CD4-positive, alpha-beta T cell treated with Interleukin-12 subunit alpha and Interleukin-12 subunit beta, for 1 hour (primary cell): ENCODE data around the gene TSC1.

Experiments used
- DNase-seq: peaks from one replicate; pipeline ENCODE4 v3.0.0-alpha.2; 2020

Gene TSC1

DNA sequence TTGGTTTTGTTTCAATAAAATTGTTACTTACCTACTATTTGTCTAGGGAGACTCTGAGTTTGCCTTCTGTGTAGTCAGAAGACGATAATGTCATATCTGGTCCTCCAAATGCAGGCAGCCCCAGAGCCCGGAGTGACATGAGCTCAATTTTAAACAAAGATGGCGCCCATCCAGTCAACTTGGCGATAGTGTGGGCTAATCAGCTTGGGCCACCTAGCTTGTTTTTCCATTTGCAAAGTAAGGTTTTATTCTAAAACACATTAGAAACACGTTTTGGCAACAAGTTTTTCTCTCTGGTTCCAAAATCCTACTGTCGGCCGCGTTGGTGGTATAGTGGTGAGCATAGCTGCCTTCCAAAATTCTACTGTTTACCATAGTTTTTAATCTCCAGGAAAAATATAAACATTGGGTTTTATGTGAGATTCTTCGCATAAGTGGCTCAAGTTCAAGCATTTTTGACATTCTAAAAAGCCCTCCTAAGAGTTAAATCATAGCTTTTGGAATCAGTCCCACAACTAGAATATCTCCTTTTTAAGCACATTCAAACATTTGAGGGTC lies 13.2 kb downstream of the TSC1 start:
- DNase-seq, result no peak

DNA sequence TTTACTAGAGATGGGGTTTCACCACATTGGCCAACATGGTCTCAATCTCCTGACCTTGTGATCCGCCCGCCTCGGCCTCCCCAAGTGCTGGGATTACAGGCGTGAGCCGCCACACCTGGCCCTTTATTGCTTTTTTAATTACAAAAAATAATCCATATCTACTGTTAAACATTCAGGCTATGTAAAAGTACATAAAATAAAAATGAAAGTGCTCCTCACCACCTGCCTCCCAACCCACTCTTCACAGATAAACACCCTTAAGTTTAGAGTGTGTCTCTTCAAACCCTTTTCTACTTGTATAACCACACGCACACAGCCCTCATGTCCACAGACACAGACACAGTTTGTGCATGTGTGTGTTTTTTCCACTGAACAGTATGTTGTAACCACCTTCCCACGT lies 16.7 kb downstream of the TSC1 start:
- no peak for DNase-seq

DNA sequence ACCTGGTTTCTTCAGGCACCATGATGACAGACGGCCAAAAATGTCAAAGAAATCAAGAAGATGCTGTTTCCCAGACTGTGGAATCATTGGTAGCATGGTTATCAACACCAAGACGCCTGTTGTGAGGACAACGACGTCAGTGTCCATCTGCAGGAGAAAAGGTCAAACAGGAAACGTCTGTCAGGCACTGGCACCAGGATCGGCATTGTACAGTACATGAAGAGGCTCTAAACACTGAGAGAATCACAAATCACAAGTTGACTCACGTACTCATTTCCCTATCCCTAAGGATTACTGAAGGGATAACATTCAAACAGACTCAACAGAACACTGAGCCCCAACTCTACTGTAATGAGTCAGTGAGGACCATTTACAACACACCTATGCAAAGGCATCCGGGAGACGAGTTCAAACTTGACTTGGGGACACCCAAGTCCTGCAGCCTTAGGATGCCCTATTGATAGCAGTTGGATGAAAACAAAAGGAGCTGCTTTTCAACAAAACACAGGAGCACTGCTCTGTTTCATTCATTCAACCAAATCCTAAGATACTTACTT lies 21.0 kb downstream of the TSC1 start:
- DNase-seq, result no peak

DNA sequence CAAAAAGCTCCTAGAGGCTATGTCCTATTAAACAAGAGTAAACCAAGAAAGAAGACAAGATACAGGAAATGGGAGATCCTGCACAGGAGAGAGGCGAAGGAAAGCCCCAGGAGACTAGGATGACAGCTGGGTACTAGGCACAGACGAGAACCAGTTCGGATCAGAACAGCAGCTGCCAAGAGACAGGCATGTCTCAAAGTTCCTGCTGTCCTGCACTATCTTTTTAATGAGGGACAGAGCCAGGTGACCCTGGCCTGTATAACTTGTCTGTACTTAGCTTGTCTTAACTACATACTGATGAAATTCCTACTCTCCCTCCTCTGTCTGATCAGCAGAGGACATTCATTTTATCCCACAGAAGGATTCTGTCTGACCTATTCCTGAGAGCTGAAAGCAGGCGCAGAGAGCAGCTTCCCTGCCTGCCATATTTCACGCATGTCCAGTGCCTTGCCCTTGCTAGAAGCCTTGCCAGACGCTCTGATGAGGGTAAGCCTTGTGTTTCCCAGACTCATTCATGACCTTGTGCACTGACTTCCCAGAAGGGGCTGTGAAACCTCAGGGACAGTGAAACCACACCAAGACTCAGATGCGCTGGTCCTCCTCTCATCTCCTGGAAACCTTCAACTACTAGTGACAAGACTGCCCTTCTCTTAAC lies 24.7 kb downstream of the TSC1 start:
- no peak for DNase-seq

DNA sequence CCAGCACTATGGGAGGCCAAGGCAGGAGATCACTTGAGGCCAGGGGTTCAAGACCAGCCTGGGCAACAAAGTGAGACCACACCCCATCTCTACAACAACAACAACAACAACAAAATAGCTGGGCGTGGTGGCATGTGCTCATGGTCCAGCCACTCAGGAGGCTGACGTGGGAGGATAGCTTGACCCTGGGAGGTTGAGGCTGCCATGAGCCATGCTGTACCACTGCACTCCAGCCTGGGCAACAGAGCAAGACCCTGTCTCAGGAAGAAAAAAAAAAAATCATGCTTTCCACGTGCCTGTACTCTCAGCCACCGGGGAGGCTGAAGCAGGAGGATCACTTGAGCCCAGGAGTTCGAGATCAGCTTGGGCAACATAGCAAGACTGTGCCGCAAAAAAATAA lies 29.5 kb downstream of the TSC1 start:
- DNase-seq, result no peak

DNA sequence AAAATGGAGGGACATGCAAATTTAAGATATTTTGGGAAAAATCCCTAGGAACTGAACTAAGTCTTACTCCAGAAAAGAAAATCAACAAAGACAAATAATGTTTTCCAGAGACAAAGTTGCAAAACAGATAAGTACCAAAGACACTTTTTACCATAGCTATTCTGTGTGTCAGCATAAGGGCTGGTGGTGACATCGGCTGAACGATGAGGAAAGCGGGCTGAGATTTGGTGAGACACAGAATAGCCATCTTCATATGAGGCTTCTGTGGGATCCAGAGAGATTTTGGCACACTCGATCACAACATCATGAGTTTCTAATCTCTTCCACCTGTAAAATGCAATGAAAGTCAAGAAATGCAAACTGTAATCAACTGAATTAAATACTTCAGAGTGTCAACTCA lies 32.3 kb downstream of the TSC1 start:
- no peak for DNase-seq

DNA sequence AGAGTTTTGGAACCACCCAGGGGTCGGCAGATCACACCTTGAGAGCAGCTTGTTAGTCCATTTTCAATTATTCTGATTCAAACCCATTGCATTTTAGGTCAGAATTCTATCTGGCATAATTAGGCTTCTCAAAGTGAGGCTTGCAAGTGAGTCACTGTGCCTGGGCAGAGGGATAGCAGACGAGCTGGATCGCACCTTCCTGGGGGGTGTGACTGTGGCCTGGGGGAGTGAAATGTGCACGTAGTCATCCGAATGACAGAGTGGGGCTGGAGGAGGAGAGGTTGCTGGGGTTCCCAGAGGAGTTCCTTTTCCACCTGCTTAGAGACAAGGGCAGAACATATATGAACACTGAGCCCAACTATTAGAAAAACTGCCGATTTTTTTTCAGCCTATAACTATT lies 34.0 kb downstream of the TSC1 start:
- no peak for DNase-seq

DNA sequence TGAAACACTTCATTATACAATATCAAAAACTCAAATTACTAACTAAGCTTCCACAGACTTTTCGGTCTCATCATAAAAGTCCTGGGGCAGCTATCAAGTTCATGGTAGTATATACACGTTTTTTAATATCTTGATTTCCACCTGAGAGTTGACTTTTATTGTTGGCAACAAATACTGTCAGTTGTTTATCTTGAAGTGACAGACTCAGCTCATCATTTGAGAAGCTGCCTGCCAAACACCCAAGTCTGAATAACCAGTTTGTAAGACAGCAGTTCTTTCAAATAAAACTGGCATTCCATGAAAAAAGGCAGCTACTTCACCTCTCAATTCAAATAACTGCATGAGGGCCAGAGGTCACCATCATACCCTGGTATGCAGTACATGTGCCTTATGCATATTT lies 35.1 kb downstream of the TSC1 start:
- no peak for DNase-seq

DNA sequence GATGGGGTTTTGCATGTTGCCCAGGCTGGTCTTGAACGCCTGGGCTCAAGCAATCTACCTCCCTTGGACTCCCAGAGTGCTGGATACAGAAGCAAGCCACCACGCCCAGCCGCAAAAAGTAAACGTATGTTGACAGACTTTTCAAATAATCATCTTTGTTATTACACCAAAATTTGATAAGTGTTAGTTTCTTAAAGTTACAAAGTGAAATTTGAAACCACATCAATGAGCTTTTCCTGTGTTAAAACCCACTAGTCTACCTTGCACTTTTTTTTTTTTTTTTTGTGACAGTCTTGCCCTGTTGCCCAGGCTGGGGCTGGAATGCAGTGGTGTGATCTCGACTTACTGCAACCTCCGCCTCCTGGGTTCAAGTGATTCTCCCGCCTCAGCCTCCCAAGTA lies 35.8 kb downstream of the TSC1 start:
- DNase-seq, result peak; percentile 52

DNA sequence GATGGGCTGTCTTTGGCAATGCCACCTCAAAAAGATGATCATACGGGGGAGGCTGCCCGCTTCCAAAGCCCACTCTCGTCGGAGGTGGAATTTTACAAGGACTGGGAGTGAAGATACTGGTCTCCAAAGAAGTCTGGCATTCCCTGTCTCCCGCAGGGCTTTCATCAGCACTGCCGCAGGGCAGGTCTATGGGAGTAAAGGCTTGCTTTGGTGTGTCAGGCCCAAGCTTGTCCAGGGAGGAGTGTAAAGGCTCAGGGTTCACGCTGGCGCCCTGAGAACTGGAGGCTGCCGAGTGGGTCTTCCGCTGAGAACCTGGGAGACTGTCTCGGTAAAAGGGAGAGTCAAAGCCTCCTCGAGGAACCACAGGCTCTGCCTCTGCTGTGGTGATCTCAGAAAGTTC lies 38.7 kb downstream of the TSC1 start:
- no peak for DNase-seq

DNA sequence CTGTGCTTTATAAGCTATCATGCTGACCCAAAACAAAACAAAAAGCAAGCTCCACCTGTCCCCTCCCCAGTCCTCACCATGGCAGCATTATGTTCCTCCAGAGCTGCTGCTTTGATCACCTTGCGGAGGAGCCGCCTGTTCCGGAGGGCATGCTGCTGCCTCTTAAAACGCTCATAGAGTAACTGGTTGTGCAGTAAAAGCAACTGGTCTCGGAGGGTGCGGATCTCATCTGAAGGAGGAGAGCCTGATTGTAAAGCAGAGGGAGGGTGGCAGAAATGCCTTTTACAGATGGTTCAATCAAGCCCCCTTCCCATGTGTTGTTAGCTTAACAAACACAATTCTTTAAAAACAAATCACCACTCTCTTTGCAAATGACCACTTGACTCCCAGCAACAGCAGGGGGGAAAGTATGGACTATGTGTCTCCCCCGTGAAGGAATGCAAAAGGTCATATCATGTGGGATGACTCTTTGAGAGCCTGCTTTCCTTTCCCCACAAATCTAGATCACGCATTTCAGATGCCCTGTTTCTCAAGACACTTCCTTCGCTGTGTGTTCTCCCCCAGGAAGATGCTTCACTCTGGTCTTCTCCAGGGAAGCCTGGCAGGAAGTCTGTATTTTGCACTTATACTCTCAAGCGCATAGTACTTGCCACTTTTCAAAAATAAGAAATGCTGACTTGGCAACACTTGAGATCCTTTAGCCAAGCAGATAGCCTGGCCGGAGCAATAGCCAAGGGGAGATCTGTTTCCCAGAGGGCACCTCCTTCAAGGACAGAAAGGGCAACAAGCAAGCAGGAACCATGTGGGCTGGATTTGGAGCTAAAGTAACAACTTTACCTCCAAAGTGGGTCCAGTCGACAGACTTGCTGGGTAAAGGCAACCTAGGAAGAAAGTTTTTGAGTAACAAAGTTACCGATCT lies 40.6 kb downstream of the TSC1 start:
- no peak for DNase-seq

DNA sequence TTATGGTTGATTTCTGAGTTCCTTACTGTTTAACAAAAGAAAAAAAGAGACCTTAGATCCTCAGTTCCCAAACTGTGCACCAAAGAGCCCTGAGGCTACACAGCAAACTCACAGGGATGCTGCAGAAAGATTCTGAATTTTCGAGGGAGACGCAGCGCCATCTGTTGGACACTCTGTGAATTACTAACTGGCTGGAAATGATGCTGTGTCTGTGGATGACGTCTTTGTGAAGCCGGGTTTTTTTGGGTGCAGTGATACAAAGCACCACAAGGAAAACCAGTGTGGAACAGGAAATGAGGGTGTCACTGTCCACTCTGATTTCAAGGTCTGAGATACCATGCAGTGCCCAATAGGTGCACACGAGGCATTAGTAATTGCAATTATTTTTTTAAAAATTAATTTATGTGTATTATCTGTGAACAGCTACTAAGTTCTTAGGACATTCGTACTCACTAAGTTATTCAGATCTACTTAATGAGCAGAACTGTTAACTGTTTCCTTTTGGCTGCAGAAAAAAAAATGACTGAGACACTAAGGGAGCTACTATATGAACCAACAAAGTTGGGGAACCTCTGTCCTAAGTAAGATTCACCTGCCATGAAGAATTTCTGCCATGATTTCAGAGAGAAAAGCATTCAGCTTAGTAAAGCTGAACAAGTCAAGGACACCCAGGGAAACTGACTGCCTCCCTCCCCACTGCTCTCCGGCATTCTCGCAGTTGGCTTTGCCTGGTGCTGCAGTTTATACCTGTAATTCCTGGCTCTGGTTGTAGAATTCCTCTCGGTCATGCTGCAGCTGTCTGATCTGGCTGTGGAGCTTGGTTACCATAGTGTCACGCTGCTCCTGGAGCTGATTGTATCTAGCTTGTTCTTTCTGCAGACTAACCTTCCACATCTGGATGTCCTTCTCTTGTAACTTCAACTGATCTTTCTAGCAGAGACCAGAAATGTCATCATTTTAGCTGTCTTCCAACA lies 42.3 kb downstream of the TSC1 start:
- peak; percentile 84 for DNase-seq

DNA sequence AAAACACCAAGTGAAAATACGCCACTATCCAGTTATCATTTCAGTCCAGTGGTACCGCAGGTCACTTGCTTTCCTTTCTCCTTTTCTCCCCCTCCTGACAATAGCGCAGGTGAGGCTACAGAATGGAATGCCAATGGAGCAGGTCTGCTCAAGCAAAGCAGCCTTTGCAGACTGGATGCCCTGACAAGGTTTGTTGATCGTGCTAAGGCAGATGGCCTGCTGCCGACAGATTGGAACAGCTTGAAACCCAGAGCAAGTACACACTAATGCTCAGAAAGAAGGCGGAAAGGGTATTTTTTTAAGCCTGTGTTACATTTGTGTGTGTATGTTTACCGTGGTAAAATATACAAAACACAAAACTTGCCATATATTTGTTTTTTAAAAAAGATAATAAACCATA lies 46.4 kb downstream of the TSC1 start:
- DNase-seq, result no peak

DNA sequence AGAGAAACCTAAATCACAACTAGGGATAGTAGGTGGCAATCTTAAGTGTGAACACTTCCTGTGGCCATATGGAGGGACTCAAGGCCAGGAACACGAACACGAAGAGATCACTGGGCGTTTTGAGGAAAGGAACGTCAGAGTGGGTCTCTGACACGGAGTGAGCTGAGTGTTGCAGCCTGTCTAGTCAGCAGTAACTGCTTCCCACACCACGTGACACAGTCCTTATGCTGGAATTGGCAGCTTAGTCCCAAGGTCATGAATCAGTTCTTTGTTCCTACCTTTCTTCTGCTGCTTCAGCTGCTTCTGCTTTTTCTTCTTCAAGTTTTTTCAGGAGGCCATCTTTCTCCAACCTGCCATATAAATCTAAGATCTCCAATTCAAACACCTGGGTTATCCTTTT lies 47.5 kb downstream of the TSC1 start:
- no peak for DNase-seq

DNA sequence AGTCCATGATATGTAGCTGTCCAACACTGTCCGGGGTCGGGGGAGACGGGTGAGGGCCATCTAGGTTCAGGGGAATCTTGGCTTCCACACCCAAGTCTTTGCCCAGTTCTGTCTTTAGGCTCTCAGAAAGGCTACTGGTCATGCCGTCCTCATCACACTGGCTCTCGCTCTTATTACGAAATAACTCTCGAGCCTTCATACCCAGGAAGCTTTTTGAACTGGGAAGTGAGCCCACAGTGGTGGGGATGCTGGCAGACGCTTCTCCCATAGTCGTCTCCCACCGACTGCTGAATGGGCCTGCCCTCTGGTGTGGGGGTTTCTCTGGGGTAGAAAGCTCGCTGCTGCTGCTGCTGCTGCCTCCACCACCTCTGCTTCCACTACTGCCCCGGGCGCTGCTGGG lies 48.2 kb downstream of the TSC1 start:
- no peak for DNase-seq

DNA sequence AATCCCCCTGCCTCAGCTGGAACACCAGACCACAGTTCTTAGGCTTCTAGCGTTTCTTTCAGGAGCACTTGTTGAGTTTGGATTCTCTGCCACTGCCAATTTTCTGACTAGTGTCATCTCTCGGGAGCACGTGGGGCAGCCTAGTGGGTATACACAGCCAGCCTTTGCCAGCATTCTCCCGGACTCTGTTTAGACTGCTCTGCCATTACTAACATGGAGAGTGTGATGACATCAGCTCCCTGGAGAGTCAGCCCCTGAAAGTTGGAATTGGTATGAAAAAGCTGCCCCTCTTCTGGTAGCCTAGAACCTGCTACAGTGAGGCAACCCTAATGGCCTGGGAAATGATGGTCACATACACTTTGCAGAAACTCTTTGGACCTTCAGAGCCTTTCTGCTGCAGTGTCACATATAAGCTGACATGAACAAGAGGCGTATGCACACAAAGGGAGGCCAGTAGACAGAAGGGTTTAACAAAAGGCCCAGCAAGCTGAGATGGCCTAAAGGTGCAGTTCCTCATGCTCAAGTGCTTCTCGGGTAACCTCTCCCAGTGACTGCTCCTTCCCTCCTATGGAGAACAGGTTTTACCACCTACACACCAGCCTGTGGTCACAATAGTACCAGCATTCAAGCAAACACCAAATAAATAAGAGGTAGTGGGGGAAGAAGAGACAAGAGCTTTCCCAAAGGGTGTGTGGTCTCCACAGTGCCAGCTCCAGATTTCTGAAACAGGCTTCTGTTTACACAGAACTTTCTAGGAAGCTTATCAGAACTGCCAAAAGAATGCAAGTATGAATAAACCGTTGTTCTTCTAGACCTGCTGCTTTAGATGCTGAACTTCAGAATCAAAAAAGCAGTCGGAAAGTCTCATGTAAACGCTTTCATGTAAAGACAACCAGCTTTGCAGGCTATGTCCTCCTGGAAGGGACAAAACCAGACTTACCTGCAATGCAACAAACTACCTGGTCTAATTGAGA lies 49.3 kb downstream of the TSC1 start:
- no peak for DNase-seq

DNA sequence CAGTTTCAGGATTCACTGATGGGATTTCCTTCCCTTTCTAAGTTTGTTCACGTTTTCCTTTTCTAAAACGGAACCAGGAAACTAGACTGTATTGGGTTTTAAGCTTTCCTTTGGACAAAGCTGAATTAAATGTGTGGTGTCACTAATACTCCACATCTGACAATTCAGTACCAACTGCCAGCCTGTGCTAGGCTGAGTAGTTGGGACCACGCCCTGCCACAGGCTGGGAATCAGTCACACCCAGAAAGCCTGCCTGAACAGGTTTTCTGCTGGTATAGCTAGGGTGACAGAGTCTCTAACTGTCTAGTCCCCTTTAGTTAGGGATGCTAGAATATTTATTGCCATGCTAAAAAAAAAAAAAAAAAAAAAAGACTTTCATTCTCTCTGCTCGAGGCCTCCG lies 50.1 kb downstream of the TSC1 start:
- DNase-seq, result no peak

DNA sequence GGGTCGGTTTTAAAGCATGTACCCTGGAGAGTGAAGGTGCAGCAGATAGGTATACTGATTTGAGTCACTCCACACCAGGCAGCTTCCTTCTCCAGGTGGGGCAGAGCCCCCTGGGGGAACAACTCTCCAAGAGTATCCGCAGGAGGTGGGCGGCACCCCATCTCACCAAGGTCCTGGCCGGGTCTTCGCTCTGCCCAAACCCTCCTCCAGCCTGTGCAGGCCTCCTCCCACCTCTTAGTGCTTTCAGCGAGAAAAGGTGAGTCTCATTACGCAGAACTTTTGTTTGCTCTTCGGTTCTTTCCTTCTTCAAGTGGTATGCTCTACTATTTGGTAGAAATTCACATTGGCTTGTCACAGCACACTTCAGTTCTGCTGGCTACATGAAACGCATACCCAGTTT lies 52.0 kb downstream of the TSC1 start:
- DNase-seq, result no peak

DNA sequence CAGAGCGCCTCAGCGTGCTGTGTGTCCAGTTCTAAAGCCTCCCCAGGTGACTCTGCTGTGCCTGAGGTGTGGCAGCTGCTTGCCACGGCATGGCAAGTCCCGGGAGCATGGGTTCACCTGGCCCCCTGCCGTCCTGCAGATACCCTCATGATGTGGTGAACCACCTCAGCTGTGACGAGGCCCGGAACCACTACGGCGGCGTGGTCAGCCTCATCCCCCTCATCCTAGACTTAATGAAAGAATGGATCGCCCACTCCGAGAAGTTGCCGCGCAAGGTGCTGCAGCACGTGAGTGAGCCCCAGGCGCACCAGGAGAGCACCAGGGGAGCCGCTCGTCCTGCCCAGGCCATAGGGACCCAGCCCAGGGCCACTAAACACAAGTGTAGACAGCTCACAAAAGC lies 56.3 kb downstream of the TSC1 start:
- no peak for DNase-seq

DNA sequence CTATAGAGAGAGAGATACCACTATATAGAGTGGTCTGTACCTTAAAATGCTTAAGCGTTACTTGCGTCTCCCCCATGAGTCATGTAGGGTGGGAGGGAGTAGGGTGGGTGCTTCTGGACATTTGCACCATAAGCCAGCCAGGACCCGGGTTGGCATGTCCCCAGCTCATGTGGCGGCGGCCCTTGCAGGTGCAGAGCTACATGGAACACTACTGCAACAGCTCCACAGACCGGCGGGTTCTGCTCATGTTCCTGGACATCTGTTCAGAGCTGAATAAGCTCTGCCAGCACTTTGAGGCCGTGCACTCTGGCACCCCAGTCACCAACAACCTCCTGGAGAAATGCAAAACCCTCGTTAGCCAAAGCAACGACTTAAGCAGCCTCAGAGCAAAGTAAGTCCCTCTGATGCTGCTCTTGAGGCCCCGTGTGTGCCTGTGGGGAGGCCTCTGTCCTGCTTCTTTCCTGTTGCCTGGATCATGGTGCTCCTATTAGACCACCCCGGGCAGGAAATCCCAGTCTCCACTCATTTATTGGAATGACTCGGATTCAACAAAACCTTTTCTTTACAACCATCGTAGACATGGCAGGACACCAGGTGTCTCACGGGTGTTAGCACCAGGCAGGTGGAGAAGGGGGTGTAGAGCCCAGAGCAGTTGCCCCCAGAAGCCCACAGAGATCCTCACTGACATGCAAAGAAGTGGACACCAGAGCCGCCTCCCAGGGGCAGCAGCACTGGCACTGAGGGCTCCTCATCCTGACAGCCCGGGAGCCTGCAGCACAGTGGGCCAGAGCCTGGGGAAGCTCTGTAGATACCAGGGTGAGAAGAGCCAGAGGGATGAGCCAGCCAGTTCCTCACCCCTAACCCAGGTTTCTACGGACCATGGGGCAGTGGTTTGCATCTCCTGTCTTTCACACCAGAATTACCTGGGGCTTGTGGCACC lies 57.0 kb downstream of the TSC1 start:
- DNase-seq, result no peak
